Measurements from ENCODE around the gene TXNRD3.

GRCh38 chr3:126606001-126606400 is 48.9 kb downstream of the TXNRD3 start:
- no peak for TF ChIP-seq POLR2A (IDR thresholded peaks at IDR 0.05)
- TF ChIP-seq CTCF (IDR thresholded peaks at IDR 0.05): no peak
